Adrenal gland (tissue), 12 donors: ENCODE data around the gene KLHDC10. TPM values are rescaled to one million over a fixed set of nuclear protein-coding genes. Genes with fewer than 3 reads are reported as not detected.

Source experiments
- DNase-seq, 7 donors: peaks; one replicate each; pipeline ENCODE4 v3.0.0-alpha.2; 2019 to 2020
- H3K27ac ChIP-seq, 5 donors: fragments of 200-600 bp; sonication (generic) in 4 of 5; 1 replicate in 3 of 5; 2 replicates in 2 of 5; pipeline versions ENCODE4 v1.5.1 to v1.8.0; 2016 to 2020; ENCODE audit warnings: mild to moderate bottlenecking in 1 of 5
- H3K27me3 ChIP-seq: fragments of 200-600 bp; 2 replicates; pipeline ENCODE4 v1.8.0; 2021
- H3K36me3 ChIP-seq, 2 donors: fragments of 200-600 bp; replicated peaks in 1 of 2; 1 replicate in 1 of 2; 2 replicates in 1 of 2; pipeline versions ENCODE4 v1.5.1 to v1.8.0; 2018 to 2022
- H3K4me1 ChIP-seq, 2 donors: fragments of 200-600 bp; replicated peaks in 1 of 2; 1 replicate in 1 of 2; 2 replicates in 1 of 2; pipeline versions ENCODE4 v1.5.1 to v1.8.0; 2018 to 2021
- H3K4me3 ChIP-seq, 4 donors: fragments of 200-600 bp; sonication (generic) in 3 of 4; one replicate each; pipeline ENCODE4 v1.5.1; 2016 to 2018
- H3K9me3 ChIP-seq, 3 donors: fragments of 200-600 bp; sonication (generic) in 1 of 3; replicated peaks in 1 of 3; 1 replicate in 2 of 3; 2 replicates in 1 of 3; pipeline versions ENCODE4 v1.5.1 to v1.8.0; 2016 to 2021
- CTCF ChIP-seq, 6 experiments: fragments of 450-650 bp in 4 of 6; fragments of 200-600 bp in 2 of 6; sonication (generic) in 1 of 6; IDR thresholded peaks; 1 replicate in 5 of 6; 2 replicates in 1 of 6; pipeline versions ENCODE4 v1.5.1 to v1.8.0; 2016 to 2021; ENCODE audit warnings: antibody characterized with exemption in 6 of 6, mild to moderate bottlenecking in 2 of 6, moderate library complexity in 1 of 6
- POLR2A ChIP-seq, 2 donors: fragments of 450-650 bp; IDR thresholded peaks; one replicate each; pipeline ENCODE4 v1.6.1; 2017; ENCODE audit warnings: antibody characterized with exemption in 2 of 2, mild to moderate bottlenecking in 2 of 2, moderate library complexity in 1 of 2
- WGBS, 4 donors: extraction: QIAGEN DNeasy Blood & Tissue Kit in 2 of 4; methylation state at CpG; one replicate each; pipeline versions ENCODE4 v1.1.5 to v1.1.7; 2013 to 2017; 5-methylcytosine and 5-hydroxymethylcytosine counted together
- intact Hi-C, 2 donors: fragments of 100-400 bp; cut with DNase I; formaldehyde crosslinking; loops; one replicate each; pipeline versions ENCODE4 v1.14.1 to v1.15.0; 2022 to 2023
- polyA plus RNA-seq, 3 donors: library from polyadenylated mRNA; stranded (reverse); fragments of 200-250 nt in 2 of 3; fragments of 350-450 nt in 1 of 3; fragmentation: Illumina TruSeq in 1 of 3; extraction: RNeasy Lipid Tissue Mini Kit (QIAGEN cat#74804) in 1 of 3; gene quantifications; one replicate each; pipeline ENCODE4 v1.2.3, GENCODE V29; 2013 to 2014
- total RNA-seq, 9 donors: library from RNA; depleted of rRNA in 4 of 9; stranded (reverse); fragments of >200 nt in 4 of 9; fragments of 120-200 nt in 1 of 9; fragmentation: NEBNext Ultra II Directional in 1 of 9; extraction: Animal tissue kit (Norgen Biotek cat#: 25700) in 1 of 9; gene quantifications; one replicate each; pipeline versions ENCODE4 v1.1.0 to v1.2.4, GENCODE V29; 2013 to 2023
- donor health status: healthy with polysubstance abuse.
- donor health status: Bipolar disorder and iron deficiency.
- donor health status: DM: yes; HTN: yes; CAD: no.
- donor health status: DM: no; HTN: no; CAD: no.
- donor health status: DM: no; HTN: no; CAD: no.
- donor health status: DM: yes; HTN: yes; CAD: no.

KLHDC10 gene
- total and polyA plus RNA-seq, 12 donors, result 13.4 to 57.2 (median 33.4) TPM

GRCh38 chr7:130151591-130152492, 81.5 kb downstream of the KLHDC10 start:
- no peaks in the 10 kb centered on the region for H3K9me3 ChIP-seq
- intact Hi-C loops, result no loop called here
- no peaks in the 10 kb centered on the region for H3K36me3 ChIP-seq
- no peak overlapping the region for H3K27ac ChIP-seq
- H3K27me3 ChIP-seq, result no peaks in the 10 kb centered on the region
- H3K4me3 ChIP-seq, result no peak overlapping the region
- DNase-seq, result peak in 1 of 7 donors; percentile 41
- WGBS, 4 donors, result 77 to 90% (median 84%) methylated on average over 5 of the region's 5 CpGs
- TF ChIP-seq CTCF (IDR thresholded peaks at IDR 0.05) (no peak), POLR2A (IDR thresholded peaks at IDR 0.05) (no peak)
- peaks cover 7 to 10% of the 10 kb centered on the region in 2 donors for H3K4me1 ChIP-seq

GRCh38 chr7:130152493-130153210, 82.3 kb downstream of the KLHDC10 start:
- 73 to 83% (median 79%) methylated on average over 14 to 17 of the region's 17 CpGs for WGBS, 4 donors
- no peak overlapping the region for H3K27ac ChIP-seq
- H3K27me3 ChIP-seq, result no peaks in the 10 kb centered on the region
- intact Hi-C loops, result no loop called here
- H3K9me3 ChIP-seq, result no peaks in the 10 kb centered on the region
- H3K4me1 ChIP-seq, result peaks cover 7 to 10% of the 10 kb centered on the region in 2 donors
- DNase-seq, result peak in 1 of 7 donors; percentile 49
- TF ChIP-seq CTCF (IDR thresholded peaks at IDR 0.05) (no peak), POLR2A (IDR thresholded peaks at IDR 0.05) (no peak)
- H3K4me3 ChIP-seq, result no peak overlapping the region
- no peaks in the 10 kb centered on the region for H3K36me3 ChIP-seq

GRCh38 chr7:130153211-130153908, 83.0 kb downstream of the KLHDC10 start:
- Histone ChIP-seq H3K4me1 (peaks cover 7 to 10% of the 10 kb centered on the region in 2 donors), H3K4me3 (no peak overlapping the region), H3K9me3 (no peaks in the 10 kb centered on the region), H3K36me3 (no peaks in the 10 kb centered on the region), H3K27ac (no peak overlapping the region), H3K27me3 (no peaks in the 10 kb centered on the region)
- TF ChIP-seq POLR2A (IDR thresholded peaks at IDR 0.05) (no peak), CTCF (IDR thresholded peaks at IDR 0.05) (no peak)
- intact Hi-C loops, result no loop called here
- DNase-seq, result peak in 2 of 7 donors; percentile 17 to 36
- 61 to 80% (median 76%) methylated on average over 13 to 29 of the region's 29 CpGs for WGBS, 4 donors

- WGBS, 4 donors, result 0 to 55% (median 47%) methylated on average over 1 to 6 of the region's 6 CpGs; no CpG with 5 or more reads in 1 of the 4 donors
- peaks cover 7 to 10% of the 10 kb centered on the region in 2 donors for H3K4me1 ChIP-seq
- TF ChIP-seq CTCF (IDR thresholded peaks at IDR 0.05) (no peak), POLR2A (IDR thresholded peaks at IDR 0.05) (no peak)
- no peak for DNase-seq
- H3K36me3 ChIP-seq, result no peaks in the 10 kb centered on the region
- H3K9me3 ChIP-seq, result no peaks in the 10 kb centered on the region
- H3K4me3 ChIP-seq, result no peak overlapping the region
- intact Hi-C loops, result no loop called here
- no peaks in the 10 kb centered on the region for H3K27me3 ChIP-seq
- no peak overlapping the region for H3K27ac ChIP-seq
Measured at GRCh38 chr7:130154131-130154500, 83.8 kb downstream of the KLHDC10 start.
